NT2/D1 (cell line): ENCODE measurements around the gene ADGRD2.

Experiments
- SUZ12 ChIP-seq: IDR thresholded peaks from 2 replicates; pipeline ENCODE4 v1.6.1; 2011; ENCODE audit not compliant: insufficient read length, insufficient read depth; ENCODE audit errors: extremely low read depth
- YY1 ChIP-seq: IDR thresholded peaks from 2 replicates; pipeline ENCODE4 v1.6.1; 2011; ENCODE audit not compliant: insufficient read length, insufficient read depth
- ZNF274 ChIP-seq: IDR thresholded peaks from 2 replicates; pipeline ENCODE4 v1.6.1; 2011; ENCODE audit warnings: mild to moderate bottlenecking, low read depth, low read length

- TF ChIP-seq ZNF274 (no peak), SUZ12 (no peak), YY1 (no peak)
Observed at GRCh38 chr9:124403246-124403645, 47.0 kb upstream of the ADGRD2 start.
